AG04450 (cell line): ENCODE results near the gene EFCAB5. TPM values are rescaled to one million over a fixed set of nuclear protein-coding genes. Genes with fewer than 3 reads are reported as not detected.
A peak's percentile ranks its signal among the peaks of the same experiment; 100 is the strongest.

Experiments
- CTCF ChIA-PET: fragments of 300-600, 350-600 bp; formaldehyde crosslinking; extraction: SDS; loops from one replicate; lab custom pipeline; 2022; ENCODE audit warnings: antibody characterized with exemption, inconsistent platforms; lab: Charles Lee
- POLR2A ChIA-PET: fragments of 350-600 bp; formaldehyde crosslinking; extraction: SDS; loops from one replicate; lab custom pipeline; 2021; ENCODE audit warnings: antibody characterized with exemption, inconsistent platforms; lab: Yijun Ruan, JAX
- DNase-seq: peaks from one replicate; pipeline ENCODE4 v3.0.0-alpha.2; 2011; ENCODE audit warnings: low read depth, low spot score
- H3K27ac ChIP-seq: one replicate; pipeline ENCODE4 v1.5.1; 2012; ENCODE audit warnings: low read depth, low read length, control low read depth
- H3K27me3 ChIP-seq: one replicate; pipeline ENCODE4 v1.6.0; 2012; ENCODE audit warnings: low read length; ENCODE audit not compliant: control insufficient read depth, insufficient read depth
- H3K4me3 ChIP-seq: 2 replicates; pipeline ENCODE4 v1.5.1; 2011; ENCODE audit warnings: mild to moderate bottlenecking, low read depth, low read length, control low read depth
- H3K9me3 ChIP-seq: 2 replicates; pipeline ENCODE4 v1.5.1; 2012; ENCODE audit warnings: low read length; ENCODE audit not compliant: control insufficient read depth, insufficient read depth
- CTCF ChIP-seq: IDR thresholded peaks from 2 replicates; pipeline ENCODE4 v1.5.1; 2011; ENCODE audit warnings: low read depth, low read length, control low read depth, inconsistent platforms
- polyA plus RNA-seq: library from polyadenylated mRNA; depleted of rRNA; stranded (reverse); fragments of >200 nt; gene quantifications from 2 replicates; pipeline ENCODE4 v1.2.3, GENCODE V29; 2011

The EFCAB5 gene
- polyA plus RNA-seq, 1 experiment: 0.24 TPM

GRCh38 chr17:30091121-30091670 is 149.8 kb downstream of the EFCAB5 start:
- H3K9me3 ChIP-seq: no peaks in the 10 kb centered on the region
- H3K4me3 ChIP-seq: no peak overlapping the region
- H3K27me3 ChIP-seq: peaks cover 2% of the 10 kb centered on the region
- TF ChIP-seq CTCF: no peak
- POLR2A ChIA-PET: no interaction called here
- CTCF ChIA-PET: interaction anchor here (0.7 to 6.7 kb wide), 7 partner anchors 9 to 510 kb away, joined by 3 to 178 read pairs (median 109); partner anchors contain the start of gene SSH2
- no peak overlapping the region for H3K27ac ChIP-seq
- DNase-seq: no peak

- DNase-seq: no peak
- no peak overlapping the region for H3K4me3 ChIP-seq
- peaks cover 2% of the 10 kb centered on the region for H3K27me3 ChIP-seq
- no peak overlapping the region for H3K27ac ChIP-seq
- TF ChIP-seq CTCF: no peak
- POLR2A ChIA-PET: no interaction called here
- H3K9me3 ChIP-seq: no peaks in the 10 kb centered on the region
- CTCF ChIA-PET: interaction anchor here (0.7 to 6.7 kb wide), 10 partner anchors 10 to 512 kb away, joined by 3 to 178 read pairs (median 50); partner anchors contain the start of gene SSH2
Observed at GRCh38 chr17:30091771-30092170, 150.3 kb downstream of the EFCAB5 start.

- CTCF ChIA-PET: interaction anchor here (0.6 to 6.7 kb wide), 81 partner anchors 11 to 728 kb away, joined by 3 to 178 read pairs (median 5); partner anchors contain the start of genes EFCAB5 and SSH2
- POLR2A ChIA-PET: no interaction called here
- DNase-seq: no peak
Observed at GRCh38 chr17:30092886-30093285, 151.5 kb downstream of the EFCAB5 start.

GRCh38 chr17:30093463-30094147 is 152.2 kb downstream of the EFCAB5 start:
- DNase-seq: no peak
- Histone ChIP-seq H3K9me3 (no peaks in the 10 kb centered on the region), H3K27ac (no peak overlapping the region), H3K4me3 (no peak overlapping the region), H3K27me3 (peaks cover 3% of the 10 kb centered on the region)
- peak; percentile 71 for TF ChIP-seq CTCF
- POLR2A ChIA-PET: interaction anchor here (0.6 kb wide), 1 partner anchor 313 kb away, joined by 5 read pairs; no protein-coding TSS in a partner anchor
- CTCF ChIA-PET: interaction anchor here (0.6 to 6.7 kb wide), 83 partner anchors 12 to 729 kb away, joined by 3 to 178 read pairs (median 5); partner anchors contain the start of genes EFCAB5 and SSH2

More at GRCh38 chr17:30092886-30093285, 151.5 kb downstream of the EFCAB5 start:
- no peak overlapping the region for H3K4me3 ChIP-seq
- H3K27me3 ChIP-seq: peaks cover under 1% of the 10 kb centered on the region
- no peak for TF ChIP-seq CTCF
- no peaks in the 10 kb centered on the region for H3K9me3 ChIP-seq
- no peak overlapping the region for H3K27ac ChIP-seq
